Osteoblast (primary cell): ENCODE data around the gene SERPINH1. TPM values are rescaled to one million over a fixed set of nuclear protein-coding genes. Genes with fewer than 3 reads are reported as not detected.
A peak's percentile ranks its signal among the peaks of the same experiment; 100 is the strongest.

Source experiments
- DNase-seq: peaks from one replicate; pipeline ENCODE4 v3.0.0; 2011; ENCODE audit warnings: low spot score, mixed read lengths; ENCODE audit not compliant: insufficient read length; ENCODE audit errors: missing footprints
- H2AFZ ChIP-seq: 2 replicates; pipeline ENCODE4 v1.6.0; 2011; ENCODE audit warnings: mild to moderate bottlenecking, low read length
- H3K27ac ChIP-seq: 2 replicates; pipeline ENCODE4 v1.5.1; 2011; ENCODE audit warnings: mild to moderate bottlenecking, low read depth, low read length, moderate library complexity
- H3K27me3 ChIP-seq: 2 replicates; pipeline ENCODE4 v1.6.0; 2012; ENCODE audit warnings: mild to moderate bottlenecking, control low read depth, inconsistent platforms, low read length, moderate library complexity; ENCODE audit not compliant: insufficient read depth
- H3K36me3 ChIP-seq: 2 replicates; pipeline ENCODE4 v1.5.1; 2011; ENCODE audit warnings: mild to moderate bottlenecking, low read length, control low read depth, moderate library complexity; ENCODE audit not compliant: insufficient read depth
- H3K4me1 ChIP-seq: 2 replicates; pipeline ENCODE4 v1.5.1; 2011; ENCODE audit warnings: mild to moderate bottlenecking, low read length, control low read depth, moderate library complexity; ENCODE audit not compliant: insufficient read depth
- H3K4me2 ChIP-seq: 2 replicates; pipeline ENCODE4 v1.6.0; 2011; ENCODE audit warnings: mild to moderate bottlenecking, low read length; ENCODE audit not compliant: insufficient read depth
- H3K4me3 ChIP-seq: fragments of 200-600 bp; sonication (generic); 3 replicates; pipeline ENCODE4 v1.5.1; 2012; ENCODE audit warnings: mild to moderate bottlenecking, low read length, inconsistent platforms; ENCODE audit not compliant: insufficient read depth
- H3K79me2 ChIP-seq: 2 replicates; pipeline ENCODE4 v1.6.0; 2012; ENCODE audit warnings: mild to moderate bottlenecking, low read length, control low read depth, inconsistent platforms; ENCODE audit not compliant: insufficient read depth
- H3K9me3 ChIP-seq: 2 replicates; pipeline ENCODE4 v1.5.1; 2011; ENCODE audit warnings: low read depth, low read length, control low read depth
- H4K20me1 ChIP-seq: 2 replicates; pipeline ENCODE4 v1.6.0; 2012; ENCODE audit warnings: mild to moderate bottlenecking, low read length, control low read depth; ENCODE audit not compliant: insufficient read depth
- total RNA-seq: library from RNA; depleted of rRNA; stranded (reverse); fragments of >200 nt; gene quantifications from 2 replicates; pipeline ENCODE4 v1.2.3, GENCODE V29; 2012
- TF ChIP-seq, protein P1 (sequence below): IDR thresholded peaks from 2 replicates; pipeline ENCODE4 v1.5.1; 2011; ENCODE audit warnings: mild to moderate bottlenecking, low read depth, low read length, moderate library complexity; ENCODE audit errors: extremely low read depth

The SERPINH1 gene
- total RNA-seq, 1 donor, result 1,318 TPM

DNA sequence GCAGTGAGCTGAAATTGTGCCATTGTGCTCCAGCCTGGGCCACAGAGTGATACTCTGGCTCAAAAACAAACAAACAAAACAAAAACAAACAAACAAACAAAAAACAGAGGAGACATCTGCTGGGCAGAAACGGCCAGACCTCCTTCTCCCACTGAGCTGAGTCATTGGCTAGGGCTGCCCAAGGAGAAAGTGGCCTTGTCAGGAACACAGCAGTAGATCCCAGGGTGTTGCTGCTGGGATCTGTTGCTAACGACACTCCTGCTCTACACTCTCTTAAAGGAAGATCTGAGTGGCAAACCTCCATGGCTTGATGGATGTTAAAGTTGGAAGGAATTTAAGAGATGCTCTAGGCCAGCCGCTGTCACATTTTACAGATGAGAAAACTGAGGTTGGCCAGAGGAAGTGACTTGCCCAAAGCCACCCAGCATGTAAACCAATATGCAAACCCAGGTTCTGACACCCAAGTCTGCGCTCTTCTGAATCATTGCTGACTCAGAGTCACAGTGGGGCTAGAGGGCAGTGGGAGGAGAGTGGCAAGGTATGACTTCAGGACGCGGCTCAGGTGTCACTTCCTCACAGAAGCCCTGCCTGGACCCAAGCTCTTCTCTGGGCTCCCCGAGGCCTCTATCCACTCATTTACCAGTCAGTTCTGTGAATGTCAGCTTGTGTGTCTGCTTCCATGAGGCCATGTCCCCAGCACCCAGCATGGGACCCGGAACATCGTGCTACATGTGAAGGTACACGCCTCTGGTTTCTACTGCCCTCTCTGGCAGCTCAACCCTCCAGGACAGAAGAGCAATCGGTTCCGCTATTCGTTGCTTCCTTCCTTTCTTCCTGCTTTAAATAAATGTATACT is 25.0 kb upstream of the SERPINH1 start:
- no peak overlapping the region for H3K4me3 ChIP-seq

GRCh38 chr11:75537740-75538139 is 24.3 kb upstream of the SERPINH1 start:
- Histone ChIP-seq H3K27ac (no peak overlapping the region), H3K36me3 (no peaks in the 10 kb centered on the region), H2AFZ (no peak overlapping the region)

More for the DNA sequence above, 25.0 kb upstream of the SERPINH1 start:
- Histone ChIP-seq H3K27ac (no peak overlapping the region), H2AFZ (no peak overlapping the region), H4K20me1 (no peaks in the 10 kb centered on the region), H3K4me1 (peaks cover 6% of the 10 kb centered on the region), H3K9me3 (no peaks in the 10 kb centered on the region), H3K79me2 (no peaks in the 10 kb centered on the region), H3K36me3 (no peaks in the 10 kb centered on the region), H3K4me2 (no peak overlapping the region), H3K27me3 (peaks cover 3% of the 10 kb centered on the region)
- peak; percentile 69 for DNase-seq
- TF ChIP-seq, protein P1, sequence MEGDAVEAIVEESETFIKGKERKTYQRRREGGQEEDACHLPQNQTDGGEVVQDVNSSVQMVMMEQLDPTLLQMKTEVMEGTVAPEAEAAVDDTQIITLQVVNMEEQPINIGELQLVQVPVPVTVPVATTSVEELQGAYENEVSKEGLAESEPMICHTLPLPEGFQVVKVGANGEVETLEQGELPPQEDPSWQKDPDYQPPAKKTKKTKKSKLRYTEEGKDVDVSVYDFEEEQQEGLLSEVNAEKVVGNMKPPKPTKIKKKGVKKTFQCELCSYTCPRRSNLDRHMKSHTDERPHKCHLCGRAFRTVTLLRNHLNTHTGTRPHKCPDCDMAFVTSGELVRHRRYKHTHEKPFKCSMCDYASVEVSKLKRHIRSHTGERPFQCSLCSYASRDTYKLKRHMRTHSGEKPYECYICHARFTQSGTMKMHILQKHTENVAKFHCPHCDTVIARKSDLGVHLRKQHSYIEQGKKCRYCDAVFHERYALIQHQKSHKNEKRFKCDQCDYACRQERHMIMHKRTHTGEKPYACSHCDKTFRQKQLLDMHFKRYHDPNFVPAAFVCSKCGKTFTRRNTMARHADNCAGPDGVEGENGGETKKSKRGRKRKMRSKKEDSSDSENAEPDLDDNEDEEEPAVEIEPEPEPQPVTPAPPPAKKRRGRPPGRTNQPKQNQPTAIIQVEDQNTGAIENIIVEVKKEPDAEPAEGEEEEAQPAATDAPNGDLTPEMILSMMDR, result no peak

GRCh38 chr11:75538150-75538942 is 23.7 kb upstream of the SERPINH1 start:
- Histone ChIP-seq H3K27ac (no peak overlapping the region), H3K9me3 (no peaks in the 10 kb centered on the region), H3K36me3 (no peaks in the 10 kb centered on the region), H3K4me3 (no peak overlapping the region), H3K27me3 (peaks cover 3% of the 10 kb centered on the region), H3K79me2 (no peaks in the 10 kb centered on the region), H3K4me2 (no peak overlapping the region), H4K20me1 (no peaks in the 10 kb centered on the region), H2AFZ (no peak overlapping the region), H3K4me1 (peaks cover 6% of the 10 kb centered on the region)
- TF ChIP-seq, protein P1, result no peak
- peak; percentile 34 for DNase-seq

More at GRCh38 chr11:75537740-75538139, 24.3 kb upstream of the SERPINH1 start:
- Histone ChIP-seq H3K4me1 (peaks cover 6% of the 10 kb centered on the region), H3K4me2 (no peak overlapping the region), H3K9me3 (no peaks in the 10 kb centered on the region), H3K27me3 (peaks cover 3% of the 10 kb centered on the region), H3K4me3 (no peak overlapping the region), H3K79me2 (no peaks in the 10 kb centered on the region), H4K20me1 (no peaks in the 10 kb centered on the region)
- TF ChIP-seq, protein P1, result no peak
- no peak for DNase-seq
